ENCODE results near the gene JUND.

Gene JUND

GRCh38 chr19:18265582-18265981 lies 15.8 kb downstream of the JUND start:
- Histone ChIP-seq H4K5ac (ENCODE audit: low read length) (no peak overlapping the region), H4K8ac (ENCODE audit: low read depth, low read length) (no peak overlapping the region), H3K27me3 (ENCODE audit: insufficient read depth, low read length, poor library complexity) (no peaks in the 10 kb centered on the region), H2BK5ac (ENCODE audit: low read length) (no peak overlapping the region), H2BK120ac (ENCODE audit: low read depth, low read length) (no peak overlapping the region), H2AK5ac (ENCODE audit: low read length) (no peak overlapping the region), H3K23ac (ENCODE audit: low read length) (no peak overlapping the region), H3K18ac (ENCODE audit: low read length) (no peak overlapping the region), H3K4me1 (ENCODE audit: control insufficient read depth, low read depth, low read length) (no peaks in the 10 kb centered on the region), H3K56ac (ENCODE audit: low read length) (no peak overlapping the region), H3K4ac (ENCODE audit: low read depth, low read length) (no peak overlapping the region), H3K4me2 (ENCODE audit: low read length) (no peak overlapping the region), H3K4me3 (ENCODE audit: low read length) (no peak overlapping the region), H3K9ac (ENCODE audit: low read length) (no peak overlapping the region), H3K79me2 (ENCODE audit: control insufficient read depth, insufficient read depth, low read length) (no peaks in the 10 kb centered on the region), H3K27ac (ENCODE audit: low read depth, low read length) (no peak overlapping the region), H3K79me1 (ENCODE audit: low read length) (no peaks in the 10 kb centered on the region), H2BK15ac (replicated peaks; ENCODE audit: low read depth) (no peak overlapping the region), H3K36me3 (ENCODE audit: control insufficient read depth, insufficient read depth, low read length) (no peaks in the 10 kb centered on the region)
- DNase-seq, result no peak
- no CpG with 5 or more reads among the region's 7 CpGs for WGBS (ENCODE audit: extremely low coverage, insufficient coverage, low lambda C conversion rate)

- no peak overlapping the region for H4K8ac ChIP-seq (ENCODE audit: low read depth, low read length)
- no peak overlapping the region for H3K23ac ChIP-seq (ENCODE audit: low read length)
- H2BK120ac ChIP-seq (ENCODE audit: low read depth, low read length), result no peak overlapping the region
- no peak overlapping the region for H4K5ac ChIP-seq (ENCODE audit: low read length)
- no CpG with 5 or more reads among the region's 23 CpGs for WGBS (ENCODE audit: extremely low coverage, insufficient coverage, low lambda C conversion rate)
- no peak overlapping the region for H2BK15ac ChIP-seq (replicated peaks; ENCODE audit: low read depth)
- H3K4me3 ChIP-seq (ENCODE audit: low read length), result no peak overlapping the region
- H3K4me2 ChIP-seq (ENCODE audit: low read length), result no peak overlapping the region
- H3K36me3 ChIP-seq (ENCODE audit: control insufficient read depth, insufficient read depth, low read length), result no peaks in the 10 kb centered on the region
- no peak overlapping the region for H2BK5ac ChIP-seq (ENCODE audit: low read length)
- H3K4ac ChIP-seq (ENCODE audit: low read depth, low read length), result no peak overlapping the region
- no peak overlapping the region for H3K27ac ChIP-seq (ENCODE audit: low read depth, low read length)
- no peak for DNase-seq
- no peak overlapping the region for H2AK5ac ChIP-seq (ENCODE audit: low read length)
- no peaks in the 10 kb centered on the region for H3K79me2 ChIP-seq (ENCODE audit: control insufficient read depth, insufficient read depth, low read length)
- no peak overlapping the region for H3K56ac ChIP-seq (ENCODE audit: low read length)
- no peaks in the 10 kb centered on the region for H3K4me1 ChIP-seq (ENCODE audit: control insufficient read depth, low read depth, low read length)
- H3K79me1 ChIP-seq (ENCODE audit: low read length), result no peaks in the 10 kb centered on the region
- no peaks in the 10 kb centered on the region for H3K27me3 ChIP-seq (ENCODE audit: insufficient read depth, low read length, poor library complexity)
- no peak overlapping the region for H3K18ac ChIP-seq (ENCODE audit: low read length)
- no peak overlapping the region for H3K9ac ChIP-seq (ENCODE audit: low read length)
Measured at GRCh38 chr19:18264971-18265540, 16.4 kb downstream of the JUND start.

DNA sequence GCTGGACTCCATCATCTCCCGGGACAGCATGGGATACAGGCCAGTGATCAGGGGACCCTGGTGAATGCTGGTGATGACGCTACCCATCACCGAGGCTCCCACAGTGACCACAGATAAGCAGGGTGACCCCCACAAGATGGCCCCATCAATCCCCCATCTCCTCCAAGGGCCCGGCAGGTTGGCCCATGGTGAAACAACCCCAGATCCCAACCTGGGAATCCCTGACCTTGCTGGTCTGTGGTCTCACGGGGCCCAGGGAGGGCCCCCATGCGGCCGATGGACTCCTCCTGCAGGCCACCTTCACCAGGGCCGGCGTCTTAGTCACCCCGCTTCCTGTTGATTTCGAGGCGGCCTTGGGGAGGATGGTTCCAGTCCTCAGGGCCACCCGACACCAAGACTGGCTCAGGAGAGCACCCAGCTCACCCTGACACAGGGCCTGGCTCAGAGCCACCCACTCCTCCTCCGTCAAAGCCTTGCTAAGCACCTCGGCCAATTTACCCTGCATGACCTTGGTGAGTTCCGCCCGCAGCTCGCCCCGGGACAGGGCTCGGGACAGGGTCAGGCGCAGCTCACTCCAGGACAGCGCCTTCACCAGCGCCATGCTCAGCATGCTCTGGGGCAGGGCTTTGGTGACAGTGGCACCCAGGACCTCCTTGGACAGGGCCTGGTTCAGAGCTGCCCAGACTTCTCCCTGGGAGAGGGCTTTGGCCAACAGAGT lies 17.1 kb downstream of the JUND start:
- H2BK5ac ChIP-seq (ENCODE audit: low read length), result no peak overlapping the region
- H3K18ac ChIP-seq (ENCODE audit: low read length), result no peak overlapping the region
- no peak overlapping the region for H3K4me3 ChIP-seq (ENCODE audit: low read length)
- no peak overlapping the region for H2AK5ac ChIP-seq (ENCODE audit: low read length)
- no peaks in the 10 kb centered on the region for H3K79me1 ChIP-seq (ENCODE audit: low read length)
- no CpG with 5 or more reads among the region's 23 CpGs for WGBS (ENCODE audit: extremely low coverage, insufficient coverage, low lambda C conversion rate)
- no peak for DNase-seq
- H3K27ac ChIP-seq (ENCODE audit: low read depth, low read length), result no peak overlapping the region
- H3K4me2 ChIP-seq (ENCODE audit: low read length), result no peak overlapping the region
- H2BK15ac ChIP-seq (replicated peaks; ENCODE audit: low read depth), result no peak overlapping the region
- H4K8ac ChIP-seq (ENCODE audit: low read depth, low read length), result no peak overlapping the region
- no peaks in the 10 kb centered on the region for H3K27me3 ChIP-seq (ENCODE audit: insufficient read depth, low read length, poor library complexity)
- no peak overlapping the region for H2BK120ac ChIP-seq (ENCODE audit: low read depth, low read length)
- H3K4ac ChIP-seq (ENCODE audit: low read depth, low read length), result no peak overlapping the region
- no peak overlapping the region for H4K5ac ChIP-seq (ENCODE audit: low read length)
- no peak overlapping the region for H3K56ac ChIP-seq (ENCODE audit: low read length)
- no peak overlapping the region for H3K23ac ChIP-seq (ENCODE audit: low read length)
- no peak overlapping the region for H3K9ac ChIP-seq (ENCODE audit: low read length)
- H3K36me3 ChIP-seq (ENCODE audit: control insufficient read depth, insufficient read depth, low read length), result no peaks in the 10 kb centered on the region
- no peaks in the 10 kb centered on the region for H3K4me1 ChIP-seq (ENCODE audit: control insufficient read depth, low read depth, low read length)
- H3K79me2 ChIP-seq (ENCODE audit: control insufficient read depth, insufficient read depth, low read length), result no peaks in the 10 kb centered on the region

GRCh38 chr19:18263324-18264136 lies 17.9 kb downstream of the JUND start:
- H3K9ac ChIP-seq (ENCODE audit: low read length), result no peak overlapping the region
- no peak overlapping the region for H3K23ac ChIP-seq (ENCODE audit: low read length)
- H2AK5ac ChIP-seq (ENCODE audit: low read length), result no peak overlapping the region
- no peak overlapping the region for H3K4me3 ChIP-seq (ENCODE audit: low read length)
- H2BK15ac ChIP-seq (replicated peaks; ENCODE audit: low read depth), result no peak overlapping the region
- H4K5ac ChIP-seq (ENCODE audit: low read length), result no peak overlapping the region
- H4K8ac ChIP-seq (ENCODE audit: low read depth, low read length), result no peak overlapping the region
- H2BK5ac ChIP-seq (ENCODE audit: low read length), result no peak overlapping the region
- H3K79me1 ChIP-seq (ENCODE audit: low read length), result no peaks in the 10 kb centered on the region
- no CpG with 5 or more reads among the region's 16 CpGs for WGBS (ENCODE audit: extremely low coverage, insufficient coverage, low lambda C conversion rate)
- H3K4me2 ChIP-seq (ENCODE audit: low read length), result no peak overlapping the region
- no peak for DNase-seq
- no peak overlapping the region for H3K18ac ChIP-seq (ENCODE audit: low read length)
- no peaks in the 10 kb centered on the region for H3K4me1 ChIP-seq (ENCODE audit: control insufficient read depth, low read depth, low read length)
- no peaks in the 10 kb centered on the region for H3K36me3 ChIP-seq (ENCODE audit: control insufficient read depth, insufficient read depth, low read length)
- no peak overlapping the region for H3K27ac ChIP-seq (ENCODE audit: low read depth, low read length)
- H3K56ac ChIP-seq (ENCODE audit: low read length), result no peak overlapping the region
- no peak overlapping the region for H2BK120ac ChIP-seq (ENCODE audit: low read depth, low read length)
- H3K79me2 ChIP-seq (ENCODE audit: control insufficient read depth, insufficient read depth, low read length), result no peaks in the 10 kb centered on the region
- H3K27me3 ChIP-seq (ENCODE audit: insufficient read depth, low read length, poor library complexity), result no peaks in the 10 kb centered on the region
- no peak overlapping the region for H3K4ac ChIP-seq (ENCODE audit: low read depth, low read length)

- H2BK15ac ChIP-seq (replicated peaks; ENCODE audit: low read depth), result no peak overlapping the region
- no peak overlapping the region for H3K27ac ChIP-seq (ENCODE audit: low read depth, low read length)
- H4K5ac ChIP-seq (ENCODE audit: low read length), result no peak overlapping the region
- H3K36me3 ChIP-seq (ENCODE audit: control insufficient read depth, insufficient read depth, low read length), result no peaks in the 10 kb centered on the region
- no peak overlapping the region for H2AK5ac ChIP-seq (ENCODE audit: low read length)
- WGBS (ENCODE audit: extremely low coverage, insufficient coverage, low lambda C conversion rate), result no CpG with 5 or more reads among the region's 10 CpGs
- H3K27me3 ChIP-seq (ENCODE audit: insufficient read depth, low read length, poor library complexity), result no peaks in the 10 kb centered on the region
- H3K9ac ChIP-seq (ENCODE audit: low read length), result no peak overlapping the region
- no peak overlapping the region for H3K4ac ChIP-seq (ENCODE audit: low read depth, low read length)
- H2BK120ac ChIP-seq (ENCODE audit: low read depth, low read length), result no peak overlapping the region
- no peaks in the 10 kb centered on the region for H3K79me2 ChIP-seq (ENCODE audit: control insufficient read depth, insufficient read depth, low read length)
- H3K79me1 ChIP-seq (ENCODE audit: low read length), result no peaks in the 10 kb centered on the region
- H3K23ac ChIP-seq (ENCODE audit: low read length), result no peak overlapping the region
- no peaks in the 10 kb centered on the region for H3K4me1 ChIP-seq (ENCODE audit: control insufficient read depth, low read depth, low read length)
- no peak overlapping the region for H2BK5ac ChIP-seq (ENCODE audit: low read length)
- H3K4me3 ChIP-seq (ENCODE audit: low read length), result no peak overlapping the region
- DNase-seq, result no peak
- no peak overlapping the region for H3K18ac ChIP-seq (ENCODE audit: low read length)
- no peak overlapping the region for H4K8ac ChIP-seq (ENCODE audit: low read depth, low read length)
- H3K56ac ChIP-seq (ENCODE audit: low read length), result no peak overlapping the region
- H3K4me2 ChIP-seq (ENCODE audit: low read length), result no peak overlapping the region
Measured at GRCh38 chr19:18262917-18263316, 18.5 kb downstream of the JUND start.
